Neural cell (in vitro differentiated cells): ENCODE data around the gene FOXI3. TPM values are rescaled to one million over a fixed set of nuclear protein-coding genes. Genes with fewer than 3 reads are reported as not detected.

Experiments
- H2AFZ ChIP-seq: fragments of 200-600, 300-800 bp; sonication (generic), shearing (Covaris generic); 2 replicates; pipeline ENCODE4 v1.6.0; 2014; ENCODE audit warnings: low read depth, mild to moderate bottlenecking, antibody characterized with exemption, low read length, moderate library complexity
- H3F3A ChIP-seq: fragments of 200-600 bp; shearing (Covaris generic); 2 replicates; pipeline ENCODE4 v1.6.1; 2016; ENCODE audit warnings: mild to moderate bottlenecking, moderate library complexity, mixed read lengths, antibody characterized with exemption, low read length; ENCODE audit not compliant: insufficient read depth, poor library complexity, severe bottlenecking
- H3K27ac ChIP-seq: fragments of 200-600, 300-800 bp; sonication (generic), shearing (Covaris generic); 2 replicates; pipeline ENCODE4 v1.5.1; 2014; ENCODE audit warnings: mild to moderate bottlenecking, low read length, moderate library complexity
- H3K27me3 ChIP-seq: fragments of 300-800, 200-600 bp; sonication (generic), shearing (Covaris generic); 2 replicates; pipeline ENCODE4 v1.6.0; 2014; ENCODE audit warnings: mild to moderate bottlenecking, low read depth, low read length, moderate library complexity; ENCODE audit not compliant: insufficient read depth
- H3K36me3 ChIP-seq: fragments of 300-800, 200-600 bp; sonication (generic), shearing (Covaris generic); 2 replicates; pipeline ENCODE4 v1.5.1; 2014; ENCODE audit warnings: mild to moderate bottlenecking, antibody characterized with exemption, low read length, moderate library complexity; ENCODE audit not compliant: insufficient read depth
- H3K4me2 ChIP-seq: fragments of 300-800, 200-600 bp; sonication (generic), shearing (Covaris generic); 2 replicates; pipeline ENCODE4 v1.6.0; 2014; ENCODE audit warnings: mild to moderate bottlenecking, low read length
- H3K4me3 ChIP-seq: fragments of 300-800, 200-600 bp; sonication (generic), shearing (Covaris generic); 2 replicates; pipeline ENCODE4 v1.5.1; 2014; ENCODE audit warnings: mild to moderate bottlenecking, low read length, moderate library complexity
- H3K79me2 ChIP-seq: fragments of 200-600 bp; shearing (Covaris generic); replicated peaks from 2 replicates; pipeline ENCODE4 v1.6.0; 2014; ENCODE audit warnings: mild to moderate bottlenecking, low read length, moderate library complexity; ENCODE audit not compliant: insufficient read depth
- H3K9ac ChIP-seq: fragments of 300-800, 200-600 bp; sonication (generic), shearing (Covaris generic); 2 replicates; pipeline ENCODE4 v1.6.1; 2016; ENCODE audit warnings: mild to moderate bottlenecking, low read length, mixed read lengths
- H3K9me2 ChIP-seq: fragments of 200-600 bp; shearing (Covaris generic); 2 replicates; pipeline ENCODE4 v1.6.1; 2016; ENCODE audit warnings: mild to moderate bottlenecking, low read length, mixed read lengths; ENCODE audit not compliant: insufficient read depth
- H3K9me3 ChIP-seq: fragments of 200-600, 300-800 bp; sonication (generic), shearing (Covaris generic); 2 replicates; pipeline ENCODE4 v1.6.1; 2016; ENCODE audit warnings: mild to moderate bottlenecking, mixed run types, low read length, moderate library complexity, mixed read lengths
- H4K20me1 ChIP-seq: fragments of 200-600 bp; shearing (Covaris generic); 2 replicates; pipeline ENCODE4 v1.6.1; 2016; ENCODE audit warnings: mild to moderate bottlenecking, mixed run types; ENCODE audit not compliant: insufficient read depth
- CTCF ChIP-seq: fragments of 450-650 bp; IDR thresholded peaks from 2 replicates; pipeline ENCODE4 v1.5.1; 2014; ENCODE audit warnings: antibody characterized with exemption, mild to moderate bottlenecking, moderate library complexity; ENCODE audit not compliant: poor library complexity, severe bottlenecking
- EP300 ChIP-seq: fragments of 450-650 bp; conservative IDR thresholded peaks from 2 replicates; pipeline ENCODE4 v1.6.1; 2014; ENCODE audit warnings: antibody characterized with exemption, mild to moderate bottlenecking, moderate library complexity; ENCODE audit not compliant: poor library complexity, severe bottlenecking
- EZH2 ChIP-seq: fragments of 200-600, 300-800 bp; shearing (Covaris generic), sonication (generic); IDR thresholded peaks from 2 replicates; pipeline ENCODE4 v1.6.1; 2014; ENCODE audit warnings: antibody characterized with exemption, low read length, borderline replicate concordance, mild to moderate bottlenecking; ENCODE audit not compliant: insufficient read depth, poor library complexity, severe bottlenecking
- MXI1 ChIP-seq: fragments of 450-650 bp; conservative IDR thresholded peaks from 2 replicates; pipeline ENCODE4 v1.6.1; 2014; ENCODE audit warnings: antibody characterized with exemption, mild to moderate bottlenecking; ENCODE audit not compliant: poor library complexity, severe bottlenecking
- POLR2AphosphoS5 ChIP-seq: IDR thresholded peaks from 2 replicates; pipeline ENCODE4 v1.6.1; 2012
- RAD21 ChIP-seq: fragments of 450-650 bp; conservative IDR thresholded peaks from 2 replicates; pipeline ENCODE4 v1.6.1; 2014; ENCODE audit warnings: antibody characterized with exemption, mild to moderate bottlenecking, moderate library complexity
- SMC3 ChIP-seq: fragments of 450-650 bp; conservative IDR thresholded peaks from 2 replicates; pipeline ENCODE4 v1.6.1; 2014; ENCODE audit warnings: antibody characterized with exemption, mild to moderate bottlenecking, moderate library complexity; ENCODE audit not compliant: poor library complexity
- TAF1 ChIP-seq: IDR thresholded peaks from 2 replicates; pipeline ENCODE4 v1.6.1; 2012; ENCODE audit warnings: low read depth
- polyA plus RNA-seq: library from polyadenylated mRNA; depleted of rRNA; stranded (reverse); fragments of >200 nt; gene quantifications from 2 replicates; pipeline ENCODE4 v1.2.3, GENCODE V29; 2014
- TF ChIP-seq, protein P1 (sequence below): IDR thresholded peaks from 2 replicates; pipeline ENCODE4 v1.6.1; 2012; ENCODE audit warnings: borderline replicate concordance

The FOXI3 gene
- polyA plus RNA-seq, 1 donor from 2014 or later, result not detected

DNA sequence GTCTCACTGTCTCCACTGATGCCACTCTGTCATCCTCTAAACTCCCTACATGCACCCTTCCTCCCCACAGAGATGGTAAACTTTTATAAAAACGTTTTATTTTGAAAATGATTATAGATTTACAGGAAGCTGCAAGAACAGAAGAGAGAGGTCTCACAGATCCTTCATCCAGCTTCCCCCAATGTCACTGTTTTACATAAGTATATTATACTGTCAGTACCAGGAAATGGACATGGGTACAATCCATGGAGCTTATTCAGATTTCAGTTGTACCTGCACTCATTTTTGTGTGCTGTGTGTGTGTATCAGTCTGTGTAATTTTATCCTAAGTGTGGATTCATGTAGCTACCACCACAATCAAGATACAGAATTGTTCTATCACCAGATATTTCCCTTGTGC, 46.7 kb upstream of the FOXI3 start:
- Histone ChIP-seq H3K4me2 (no peak overlapping the region), H3K27ac (no peak overlapping the region), H3K9me2 (no peaks in the 10 kb centered on the region), H3K36me3 (no peaks in the 10 kb centered on the region), H3K9me3 (no peaks in the 10 kb centered on the region), H3F3A (no peaks in the 10 kb centered on the region), H2AFZ (no peak overlapping the region), H3K9ac (no peak overlapping the region), H3K27me3 (no peaks in the 10 kb centered on the region), H4K20me1 (no peaks in the 10 kb centered on the region), H3K4me3 (no peak overlapping the region), H3K79me2 (no peaks in the 10 kb centered on the region)
- TF ChIP-seq MXI1, result no peak
- no peak for TF ChIP-seq RAD21
- TF ChIP-seq CTCF, result no peak
- no peak for TF ChIP-seq TAF1
- no peak for TF ChIP-seq POLR2AphosphoS5
- TF ChIP-seq EP300, result no peak
- no peak for TF ChIP-seq EZH2
- TF ChIP-seq SMC3, result no peak
- TF ChIP-seq, protein P1, sequence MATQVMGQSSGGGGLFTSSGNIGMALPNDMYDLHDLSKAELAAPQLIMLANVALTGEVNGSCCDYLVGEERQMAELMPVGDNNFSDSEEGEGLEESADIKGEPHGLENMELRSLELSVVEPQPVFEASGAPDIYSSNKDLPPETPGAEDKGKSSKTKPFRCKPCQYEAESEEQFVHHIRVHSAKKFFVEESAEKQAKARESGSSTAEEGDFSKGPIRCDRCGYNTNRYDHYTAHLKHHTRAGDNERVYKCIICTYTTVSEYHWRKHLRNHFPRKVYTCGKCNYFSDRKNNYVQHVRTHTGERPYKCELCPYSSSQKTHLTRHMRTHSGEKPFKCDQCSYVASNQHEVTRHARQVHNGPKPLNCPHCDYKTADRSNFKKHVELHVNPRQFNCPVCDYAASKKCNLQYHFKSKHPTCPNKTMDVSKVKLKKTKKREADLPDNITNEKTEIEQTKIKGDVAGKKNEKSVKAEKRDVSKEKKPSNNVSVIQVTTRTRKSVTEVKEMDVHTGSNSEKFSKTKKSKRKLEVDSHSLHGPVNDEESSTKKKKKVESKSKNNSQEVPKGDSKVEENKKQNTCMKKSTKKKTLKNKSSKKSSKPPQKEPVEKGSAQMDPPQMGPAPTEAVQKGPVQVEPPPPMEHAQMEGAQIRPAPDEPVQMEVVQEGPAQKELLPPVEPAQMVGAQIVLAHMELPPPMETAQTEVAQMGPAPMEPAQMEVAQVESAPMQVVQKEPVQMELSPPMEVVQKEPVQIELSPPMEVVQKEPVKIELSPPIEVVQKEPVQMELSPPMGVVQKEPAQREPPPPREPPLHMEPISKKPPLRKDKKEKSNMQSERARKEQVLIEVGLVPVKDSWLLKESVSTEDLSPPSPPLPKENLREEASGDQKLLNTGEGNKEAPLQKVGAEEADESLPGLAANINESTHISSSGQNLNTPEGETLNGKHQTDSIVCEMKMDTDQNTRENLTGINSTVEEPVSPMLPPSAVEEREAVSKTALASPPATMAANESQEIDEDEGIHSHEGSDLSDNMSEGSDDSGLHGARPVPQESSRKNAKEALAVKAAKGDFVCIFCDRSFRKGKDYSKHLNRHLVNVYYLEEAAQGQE, result no peak

DNA sequence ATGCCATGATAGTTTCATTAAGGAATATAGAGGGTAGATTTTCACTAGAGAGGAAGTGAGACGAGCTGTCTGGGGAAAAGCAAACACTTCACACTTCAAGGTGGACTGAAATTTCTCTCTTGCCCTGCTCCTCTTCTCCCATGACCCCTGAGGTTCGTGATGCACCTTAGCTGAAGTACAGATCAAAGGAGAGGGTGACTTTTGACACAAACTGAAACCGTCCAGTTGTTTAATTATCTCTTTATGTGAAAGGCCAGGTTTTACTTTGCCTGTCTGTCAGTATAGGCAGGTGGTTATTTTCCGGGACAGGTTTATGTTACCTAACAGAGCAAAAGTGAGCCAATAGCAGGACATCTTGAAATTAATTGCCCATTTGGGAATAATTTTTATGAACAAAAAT, 41.0 kb upstream of the FOXI3 start:
- no peaks in the 10 kb centered on the region for H3F3A ChIP-seq
- H3K79me2 ChIP-seq, result no peaks in the 10 kb centered on the region
- TF ChIP-seq EP300, result no peak
- TF ChIP-seq MXI1, result no peak
- TF ChIP-seq TAF1, result no peak
- no peak for TF ChIP-seq CTCF
- no peak for TF ChIP-seq SMC3
- no peak for TF ChIP-seq RAD21
- TF ChIP-seq POLR2AphosphoS5, result no peak
- H3K27ac ChIP-seq, result no peak overlapping the region
- H4K20me1 ChIP-seq, result no peaks in the 10 kb centered on the region
- no peaks in the 10 kb centered on the region for H3K36me3 ChIP-seq
- no peak overlapping the region for H3K9ac ChIP-seq
- H3K9me2 ChIP-seq, result no peaks in the 10 kb centered on the region
- no peaks in the 10 kb centered on the region for H3K27me3 ChIP-seq
- no peaks in the 10 kb centered on the region for H3K9me3 ChIP-seq
- H3K4me2 ChIP-seq, result no peak overlapping the region
- no peak overlapping the region for H3K4me3 ChIP-seq
- H2AFZ ChIP-seq, result no peak overlapping the region
